ENCODE results near the gene KLHL40. TPM values are rescaled to one million over a fixed set of nuclear protein-coding genes. Genes with fewer than 3 reads are reported as not detected.
A peak's percentile ranks its signal among the peaks of the same experiment; 100 is the strongest.

Gene KLHL40
- total and polyA plus RNA-seq, 8 donors, result not detected

- Histone ChIP-seq H3K36me3 (no peaks in the 10 kb centered on the region), H3K27me3 (no peaks in the 10 kb centered on the region), H3K27ac (no peak overlapping the region), H3K4me3 (no peak overlapping the region), H3K4me1 (no peaks in the 10 kb centered on the region), H3K9me3 (no peaks in the 10 kb centered on the region)
- intact Hi-C loops (cut with DNase I), result no loop called here
- TF ChIP-seq CTCF (IDR thresholded peaks at IDR 0.05), result no peak
- DNase-seq (peak in 1 of 4 donors; percentile 61), ATAC-seq (no peak)
Measured at GRCh38 chr3:42735615-42736014, 50.3 kb downstream of the KLHL40 start.

GRCh38 chr3:42736081-42736480 is 50.7 kb downstream of the KLHL40 start:
- H3K27me3 ChIP-seq, result no peaks in the 10 kb centered on the region
- DNase-seq (no peak), ATAC-seq (no peak)
- TF ChIP-seq CTCF (IDR thresholded peaks at IDR 0.05), result no peak
- no peak overlapping the region for H3K27ac ChIP-seq
- H3K9me3 ChIP-seq, result no peaks in the 10 kb centered on the region
- H3K4me1 ChIP-seq, result no peaks in the 10 kb centered on the region
- H3K36me3 ChIP-seq, result no peaks in the 10 kb centered on the region
- intact Hi-C loops (cut with DNase I), result no loop called here
- no peak overlapping the region for H3K4me3 ChIP-seq

GRCh38 chr3:42736531-42736930 is 51.2 kb downstream of the KLHL40 start:
- no peak for ATAC-seq
- no peak for DNase-seq
- intact Hi-C loops (cut with DNase I), result no loop called here

GRCh38 chr3:42739401-42740158 is 54.2 kb downstream of the KLHL40 start:
- Histone ChIP-seq H3K27ac (no peak overlapping the region), H3K4me1 (peaks cover 0 to 4% of the 10 kb centered on the region in 2 donors), H3K9me3 (no peaks in the 10 kb centered on the region), H3K36me3 (no peaks in the 10 kb centered on the region), H3K4me3 (no peak overlapping the region), H3K27me3 (no peaks in the 10 kb centered on the region)
- intact Hi-C loops (cut with DNase I), result loop anchor here in 1 of 2 donors (10.0 kb wide), 1 partner anchor 175 kb away; no protein-coding TSS in a partner anchor
- TF ChIP-seq CTCF (IDR thresholded peaks at IDR 0.05), result no peak
- peak in 2 of 4 donors; percentile 32 to 57 for DNase-seq
- ATAC-seq, result no peak

More at GRCh38 chr3:42736531-42736930, 51.2 kb downstream of the KLHL40 start:
- Histone ChIP-seq H3K36me3 (no peaks in the 10 kb centered on the region), H3K4me1 (no peaks in the 10 kb centered on the region), H3K27ac (no peak overlapping the region), H3K4me3 (no peak overlapping the region), H3K27me3 (no peaks in the 10 kb centered on the region), H3K9me3 (no peaks in the 10 kb centered on the region)
- TF ChIP-seq CTCF (IDR thresholded peaks at IDR 0.05), result no peak

GRCh38 chr3:42741796-42742195 is 56.5 kb downstream of the KLHL40 start:
- H3K9me3 ChIP-seq, result no peaks in the 10 kb centered on the region
- TF ChIP-seq CTCF (IDR thresholded peaks at IDR 0.05), result no peak
- H3K36me3 ChIP-seq, result no peaks in the 10 kb centered on the region
- ATAC-seq (no peak), DNase-seq (peak in 1 of 4 donors; percentile 16)
- H3K27me3 ChIP-seq, result no peaks in the 10 kb centered on the region
- intact Hi-C loops (cut with DNase I), result loop anchor here in 1 of 2 donors (10.0 kb wide), 1 partner anchor 177 kb away; no protein-coding TSS in a partner anchor
- H3K27ac ChIP-seq, result no peak overlapping the region
- no peak overlapping the region for H3K4me3 ChIP-seq
- H3K4me1 ChIP-seq, result peaks cover 0 to 7% of the 10 kb centered on the region in 2 donors

Other genes starting within 250 kb of the KLHL40 start
- 10 to 100 TPM; 60.7 to 82.5 TPM for gene VIPR1, start 182.9 kb upstream of the KLHL40 start, total RNA-seq
- gene VIPR1, start 182.9 kb upstream of the KLHL40 start, polyA plus RNA-seq (ENCODE audit: insufficient read length in 6 of 6), result 10 to 100 TPM in 2 of 6 donors, 1 to 10 TPM in 4; 7.8 to 18.8 (median 9.4) TPM
- gene SEC22C, start 103.6 kb upstream of the KLHL40 start, total RNA-seq, result 10 to 100 TPM; 48.9 to 55.2 TPM
- gene SEC22C, start 103.6 kb upstream of the KLHL40 start, polyA plus RNA-seq (ENCODE audit: insufficient read length in 6 of 6), result 10 to 100 TPM; 40.9 to 50.6 (median 43.9) TPM
- 10 to 100 TPM; 20.3 to 24.2 TPM for gene SS18L2, start 94.7 kb upstream of the KLHL40 start, total RNA-seq
- gene SS18L2, start 94.7 kb upstream of the KLHL40 start, polyA plus RNA-seq (ENCODE audit: insufficient read length in 6 of 6), result 10 to 100 TPM; 23.9 to 28.0 (median 27.1) TPM
- 10 to 100 TPM; 53.7 to 66.2 TPM for gene NKTR, start 84.9 kb upstream of the KLHL40 start, total RNA-seq
- gene NKTR, start 84.9 kb upstream of the KLHL40 start, polyA plus RNA-seq (ENCODE audit: insufficient read length in 6 of 6), result 100 to 1,000 TPM; 174 to 254 (median 214) TPM
- gene ZBTB47, start 31.8 kb upstream of the KLHL40 start, total RNA-seq, result 10 to 100 TPM; 18.3 to 34.9 TPM
- gene ZBTB47, start 31.8 kb upstream of the KLHL40 start, polyA plus RNA-seq (ENCODE audit: insufficient read length in 6 of 6), result 10 to 100 TPM; 10.4 to 16.3 (median 14.0) TPM
- gene HHATL, start 17.3 kb downstream of the KLHL40 start, total RNA-seq, result 1 to 10 TPM in 1 of 2 donors, under 1 TPM in 1; 0.29 to 1.0 TPM
- 1 to 10 TPM in 3 of 6 donors, under 1 TPM in 2, not detected in 1; 0.36 to 1.3 (median 1.0) TPM for gene HHATL, start 17.3 kb downstream of the KLHL40 start, polyA plus RNA-seq (ENCODE audit: insufficient read length in 6 of 6)
- gene CCDC13, start 87.7 kb downstream of the KLHL40 start, total RNA-seq, result 1 to 10 TPM in 1 of 2 donors, under 1 TPM in 1; 0.90 to 2.9 TPM
- gene CCDC13, start 87.7 kb downstream of the KLHL40 start, polyA plus RNA-seq (ENCODE audit: insufficient read length in 6 of 6), result 1 to 10 TPM in 5 of 6 donors, under 1 TPM in 1; 0.95 to 3.5 (median 2.0) TPM
- 10 to 100 TPM; 81.3 to 95.2 TPM for gene HIGD1A, start 119.0 kb downstream of the KLHL40 start, total RNA-seq
- gene HIGD1A, start 119.0 kb downstream of the KLHL40 start, polyA plus RNA-seq (ENCODE audit: insufficient read length in 6 of 6), result 10 to 100 TPM; 77.7 to 99.1 (median 92.5) TPM
- gene ACKR2, start 123.9 kb downstream of the KLHL40 start, total RNA-seq, result 1 to 10 TPM; 2.5 to 7.9 TPM
- 1 to 10 TPM in 5 of 6 donors, under 1 TPM in 1; 0.77 to 3.1 (median 1.7) TPM for gene ACKR2, start 123.9 kb downstream of the KLHL40 start, polyA plus RNA-seq (ENCODE audit: insufficient read length in 6 of 6)
- gene CYP8B1, start 190.3 kb downstream of the KLHL40 start, total RNA-seq, result not detected
- under 1 TPM; 0.14 to 0.46 (median 0.24) TPM for gene CYP8B1, start 190.3 kb downstream of the KLHL40 start, polyA plus RNA-seq (ENCODE audit: insufficient read length in 6 of 6)
- 1 to 10 TPM; 6.7 to 7.1 TPM for gene ZNF662, start 220.6 kb downstream of the KLHL40 start, total RNA-seq
- gene ZNF662, start 220.6 kb downstream of the KLHL40 start, polyA plus RNA-seq (ENCODE audit: insufficient read length in 6 of 6), result 10 to 100 TPM; 47.0 to 58.6 (median 50.0) TPM